Right renal cortex interstitium (tissue), 3 donors: ENCODE data around the gene FAM236A. TPM values are rescaled to one million over a fixed set of nuclear protein-coding genes. Genes with fewer than 3 reads are reported as not detected.
"Not testable (repeated sequence)": the region's sequence is repeated elsewhere in the genome, so short reads cannot be mapped to it uniquely, and the experiment has no call there.

Experiments
- DNase-seq, 3 donors: peaks; one replicate each; pipeline ENCODE4 v3.0.0-alpha.2; 2013; ENCODE audit warnings: low read depth in 3 of 3, low spot score in 2 of 3
- polyA plus RNA-seq, 3 donors: library from polyadenylated mRNA; unstranded; fragments of 120-200 nt; gene quantifications; one replicate each; pipeline ENCODE4 v1.2.1, GENCODE V29; 2013; ENCODE audit not compliant: insufficient read length in 3 of 3

Gene FAM236A
- polyA plus RNA-seq = not detected

DNA sequence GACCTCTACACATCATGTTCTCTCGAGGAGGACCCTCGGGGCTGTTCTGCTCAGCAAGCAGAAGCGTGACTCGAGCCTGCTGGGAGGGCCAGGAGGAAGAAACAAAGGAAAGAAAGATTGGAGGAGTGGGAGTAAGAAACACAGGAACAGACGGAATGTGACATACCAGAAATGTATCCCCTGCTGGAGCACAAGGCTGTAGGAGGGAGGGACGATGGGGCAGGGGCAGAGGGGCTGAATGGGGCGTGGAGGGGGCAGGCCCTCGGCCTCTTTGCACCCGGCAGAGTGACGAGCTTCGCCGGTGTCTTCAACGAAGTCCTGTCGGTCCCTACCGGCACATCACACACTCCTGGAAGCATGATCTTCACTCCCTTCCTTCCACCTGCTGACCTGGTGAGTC is at the start of gene FAM236A:
FAM236A (plus strand) TSS at position 301 of the 400 bp plus-strand sequence; CDS start at position 358, 57 bp downstream.
- DNase-seq = not testable (repeated sequence)

DNA sequence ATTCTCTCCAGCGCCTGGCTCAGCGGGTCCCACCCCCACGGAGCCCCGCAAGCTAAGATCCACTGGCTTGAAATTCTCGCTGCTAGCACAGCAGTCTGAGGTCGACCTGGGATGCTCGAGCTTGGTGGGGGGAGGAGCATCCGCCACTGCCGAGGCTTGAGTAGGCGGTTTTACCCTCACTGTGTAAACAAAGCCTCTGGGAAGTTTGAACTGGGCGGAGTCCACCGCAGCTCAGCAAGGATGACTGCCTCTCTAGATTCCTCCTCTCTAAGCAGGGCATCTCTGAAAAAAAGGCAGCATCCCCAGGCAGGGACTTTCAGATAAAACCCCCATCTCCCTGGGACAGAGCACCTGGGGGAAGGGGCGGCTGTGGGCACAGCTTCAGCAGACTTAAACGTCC is 48.3 kb upstream of the FAM236A start:
- DNase-seq = not testable (repeated sequence)

DNA sequence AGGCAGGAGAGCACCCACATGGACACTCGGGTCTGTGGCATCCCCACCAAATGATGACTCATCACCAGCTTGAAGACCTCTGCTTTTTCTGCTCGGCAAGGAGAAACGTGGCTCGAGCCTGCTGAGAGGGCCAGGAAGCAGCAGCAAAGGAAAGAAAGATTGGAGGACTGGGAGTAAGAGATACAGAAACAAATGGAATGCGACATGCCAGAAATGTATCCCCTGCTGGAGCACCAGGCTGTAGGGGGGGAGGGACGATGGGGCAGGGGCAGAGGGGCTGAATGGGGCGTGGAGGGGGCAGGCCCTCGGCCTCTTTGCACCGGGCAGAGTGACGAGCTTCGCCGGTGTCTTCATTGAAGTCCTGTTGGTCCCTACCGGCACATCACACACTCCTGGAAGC is 25.7 kb upstream of the FAM236A start, which contains the start of gene FAM236C:
FAM236C (plus strand) TSS at position 301 of the 400 bp plus-strand sequence. CDS start 100 bp downstream, outside the sequence.
- DNase-seq = not testable (repeated sequence)

DNA sequence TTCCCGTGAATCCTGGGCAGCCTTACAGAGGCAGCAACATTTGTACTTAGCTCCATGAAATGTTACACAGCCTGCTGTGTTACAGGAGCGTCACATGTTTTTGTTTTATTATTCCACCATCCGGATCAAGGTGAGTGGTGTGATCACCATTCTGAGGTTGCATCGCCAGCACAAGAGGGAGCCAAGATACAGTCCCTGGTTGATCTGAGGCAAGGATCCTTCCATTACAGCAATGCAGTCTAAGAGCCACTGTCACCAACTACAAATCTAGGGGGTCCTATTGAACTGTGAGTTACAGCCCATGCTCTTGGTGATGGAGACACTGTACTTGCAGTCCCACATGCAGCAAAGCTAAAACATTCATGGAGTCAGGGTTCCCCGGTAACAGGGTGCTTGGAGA is 21.9 kb upstream of the FAM236A start:
- DNase-seq = not testable (repeated sequence)

DNA sequence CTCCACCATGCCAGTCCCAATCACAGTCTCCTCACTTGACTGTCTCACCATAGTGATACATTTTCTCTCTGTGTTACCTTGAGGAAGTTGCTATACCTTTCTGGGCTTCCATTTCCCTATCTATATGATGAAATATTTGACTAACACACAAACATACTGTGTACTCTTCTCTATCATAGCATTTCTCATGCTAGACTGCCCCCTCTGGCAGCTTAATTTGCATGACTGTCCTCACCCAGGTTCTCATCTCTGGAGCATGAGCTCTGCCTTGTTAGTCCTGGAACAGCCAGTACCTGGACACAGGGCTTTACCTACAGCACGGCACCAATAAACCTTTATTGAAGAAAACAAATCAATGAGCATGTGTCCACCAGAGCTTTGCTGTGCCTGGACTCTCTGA is 5.7 kb upstream of the FAM236A start:
- DNase-seq = not testable (repeated sequence)

DNA sequence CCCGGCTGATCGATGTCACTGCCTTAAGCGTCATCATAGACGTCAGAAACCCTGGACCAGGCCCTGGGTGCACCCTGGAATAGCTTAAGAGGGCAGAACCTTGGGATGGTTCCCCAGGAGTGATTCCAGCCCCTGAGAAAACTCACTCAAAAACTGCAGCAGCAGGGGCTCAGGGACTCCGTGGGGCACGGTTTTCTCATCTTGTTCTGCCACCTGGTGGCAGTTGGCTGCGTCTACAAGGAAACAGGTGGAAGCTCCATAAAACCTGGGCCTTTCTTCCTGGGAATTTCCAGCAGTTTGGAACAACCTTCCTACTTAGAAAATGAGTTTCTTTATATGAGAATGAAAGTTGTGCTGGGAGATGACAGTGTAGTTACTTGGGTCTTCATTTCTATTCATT is 1.6 kb upstream of the FAM236A start:
- DNase-seq = not testable (repeated sequence)

DNA sequence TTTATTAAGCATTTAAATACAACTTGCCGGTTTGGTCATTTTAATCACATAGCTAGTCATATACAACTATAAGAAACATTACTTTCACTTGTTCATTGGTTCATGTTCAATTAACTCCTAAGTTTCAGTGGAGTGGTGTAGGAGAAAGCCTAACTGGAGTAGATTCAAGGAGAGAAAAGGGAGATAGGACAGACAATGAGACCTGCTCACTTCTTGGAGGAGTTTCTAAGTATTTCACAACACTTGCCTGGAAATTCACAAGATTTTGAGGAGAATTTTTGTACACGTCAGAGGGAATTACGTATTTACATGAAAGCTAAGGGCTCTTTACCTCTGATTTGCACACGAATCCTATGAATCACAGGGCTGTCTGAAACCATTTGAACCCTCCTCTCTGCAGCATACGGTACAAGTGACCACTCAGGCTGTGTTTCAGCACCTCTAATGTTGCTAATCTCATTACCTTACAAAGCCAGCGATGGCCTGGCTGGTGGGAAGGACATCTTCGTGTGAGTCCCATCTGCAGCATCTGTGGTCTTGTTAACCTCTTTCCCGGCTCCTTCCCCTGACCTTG is 1.0 kb upstream of the FAM236A start:
- not testable (repeated sequence) for DNase-seq

DNA sequence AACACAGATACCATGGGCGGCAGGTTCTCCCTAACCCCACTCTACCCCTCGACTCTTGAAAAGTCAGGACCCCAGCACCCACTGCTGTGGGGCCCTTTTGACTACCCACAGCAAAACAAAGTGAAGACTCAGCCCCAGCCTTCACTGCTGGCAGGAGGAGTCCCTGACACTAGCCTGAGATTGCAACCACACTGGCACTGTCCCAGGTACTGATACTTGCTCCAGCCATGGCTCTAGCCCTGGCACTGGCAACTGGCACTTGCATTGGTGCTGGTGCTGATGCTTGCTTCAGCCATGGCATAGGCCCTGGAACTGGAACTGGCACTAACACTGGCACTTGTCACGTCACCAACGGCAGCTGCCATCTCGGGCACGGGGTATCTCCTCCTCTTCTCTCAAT is 4.3 kb downstream of the FAM236A start:
- DNase-seq = not testable (repeated sequence)

DNA sequence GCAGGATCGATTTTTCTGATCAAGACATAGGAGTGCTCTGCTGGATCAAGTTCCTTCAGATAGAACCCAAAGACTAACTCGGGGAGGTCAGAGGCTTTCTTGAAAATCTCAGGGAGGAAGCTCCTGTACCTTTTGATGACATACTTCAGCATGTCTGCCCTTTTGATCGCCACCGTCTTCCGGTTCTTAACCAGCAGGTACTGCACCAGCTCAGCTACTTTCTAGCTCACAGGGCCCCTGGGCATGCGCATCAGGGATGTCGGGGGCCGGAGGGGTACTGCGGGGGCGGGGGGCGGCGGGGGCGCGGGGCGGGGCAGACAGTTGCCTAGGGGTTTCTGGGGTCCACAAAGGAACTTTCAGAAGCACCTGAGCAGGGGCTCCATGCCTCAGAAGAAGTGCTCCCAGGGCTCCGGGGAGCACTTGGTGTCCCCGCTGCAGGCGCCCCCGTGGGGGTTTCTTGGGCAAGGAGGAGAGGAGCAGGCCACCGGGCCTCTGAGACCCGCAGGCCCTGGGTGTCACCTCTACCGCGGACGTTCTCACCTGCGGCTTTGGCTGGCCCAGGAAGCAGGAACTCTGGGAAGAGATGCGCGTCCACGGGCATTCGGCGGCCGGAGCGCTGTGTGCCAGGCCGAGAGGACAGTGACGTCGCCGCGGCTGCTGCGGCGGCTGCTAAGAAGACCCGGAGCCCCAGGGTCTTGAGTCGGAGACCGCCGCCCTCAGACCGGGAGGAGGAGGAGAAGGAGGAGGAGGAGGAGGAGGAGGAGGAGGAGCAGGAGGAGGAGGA is 5.2 kb downstream of the FAM236A start:
- DNase-seq = not testable (repeated sequence)

DNA sequence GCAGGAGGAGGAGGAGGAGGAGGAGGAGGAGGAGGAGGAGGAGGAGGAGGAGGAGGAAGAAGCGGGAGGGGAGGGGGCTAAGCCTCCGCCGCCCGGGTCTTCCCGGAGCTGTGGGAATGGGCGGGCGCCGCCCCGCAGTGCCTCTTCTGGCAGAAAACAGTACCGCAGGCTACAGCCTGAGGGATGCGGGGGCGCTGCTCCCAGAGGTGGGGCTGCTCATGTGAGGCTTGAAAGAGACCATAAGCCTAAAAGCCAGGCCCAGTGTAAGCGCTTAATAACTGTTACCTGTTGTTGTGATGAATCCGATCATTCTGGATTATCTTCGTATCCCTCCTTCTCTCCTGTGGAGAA is 5.8 kb downstream of the FAM236A start, which contains the start of gene DMRTC1:
DMRTC1 (minus strand) TSS at position 19 of the 351 bp plus-strand sequence. CDS start 68,143 bp downstream, outside the sequence.
- not testable (repeated sequence) for DNase-seq

DNA sequence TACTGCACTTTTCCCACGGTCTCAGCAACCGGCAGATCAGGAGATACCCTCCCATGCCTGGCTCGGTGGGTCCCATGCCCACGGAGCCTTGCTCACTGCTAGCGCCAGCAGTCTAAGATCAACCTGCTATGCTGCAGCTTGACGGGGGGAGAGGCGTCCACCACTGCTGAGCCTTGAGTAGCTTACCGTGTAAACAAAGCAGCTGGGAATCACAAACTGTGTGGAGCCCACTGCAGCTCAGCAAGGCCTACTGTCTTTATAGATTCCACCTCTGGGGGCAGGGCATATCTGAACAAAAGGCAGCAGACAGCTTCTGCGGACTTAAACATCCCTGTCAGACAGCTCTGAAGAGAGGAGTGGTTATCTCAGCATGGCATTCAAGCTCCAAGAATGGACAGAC is 22.0 kb downstream of the FAM236A start:
- DNase-seq = not testable (repeated sequence)

DNA sequence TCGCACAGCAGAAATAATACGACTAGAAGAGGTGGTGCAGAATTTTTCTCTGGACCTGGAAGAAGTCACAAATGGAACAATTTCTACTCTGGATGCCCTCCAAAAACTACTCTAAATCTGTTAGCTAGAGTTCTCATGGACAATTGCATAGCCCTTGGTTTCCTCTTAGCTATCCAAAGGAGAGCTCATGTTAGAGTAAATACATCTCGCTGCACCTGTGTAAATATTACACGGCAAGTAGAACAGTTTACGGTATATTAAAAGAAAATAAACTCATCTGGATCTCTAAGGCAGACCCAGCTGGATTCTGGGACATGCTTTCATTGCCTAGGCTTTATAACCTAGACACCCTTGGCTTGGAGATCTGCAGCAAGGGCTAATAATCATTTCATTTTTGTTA is 33.9 kb downstream of the FAM236A start:
- not testable (repeated sequence) for DNase-seq

DNA sequence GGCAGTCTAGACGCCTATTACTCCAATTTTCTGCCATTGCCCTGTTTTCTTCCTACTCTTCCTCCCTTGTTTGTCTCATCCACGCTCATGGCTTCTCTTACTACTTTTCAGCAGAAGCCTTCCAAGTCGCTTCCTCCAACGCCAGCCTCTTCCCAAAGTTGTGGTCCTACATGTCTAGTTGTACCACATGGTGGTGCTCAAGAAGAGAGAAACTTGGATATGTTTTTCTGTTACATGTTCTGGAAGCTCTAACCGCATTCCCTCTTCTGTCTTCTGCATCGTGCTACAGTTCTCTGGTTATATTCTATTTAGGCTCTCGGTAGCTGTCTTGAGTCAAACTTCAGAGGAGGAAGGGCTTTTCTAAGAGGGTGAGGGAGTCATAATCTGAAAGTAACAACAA is 36.9 kb downstream of the FAM236A start:
- not testable (repeated sequence) for DNase-seq

DNA sequence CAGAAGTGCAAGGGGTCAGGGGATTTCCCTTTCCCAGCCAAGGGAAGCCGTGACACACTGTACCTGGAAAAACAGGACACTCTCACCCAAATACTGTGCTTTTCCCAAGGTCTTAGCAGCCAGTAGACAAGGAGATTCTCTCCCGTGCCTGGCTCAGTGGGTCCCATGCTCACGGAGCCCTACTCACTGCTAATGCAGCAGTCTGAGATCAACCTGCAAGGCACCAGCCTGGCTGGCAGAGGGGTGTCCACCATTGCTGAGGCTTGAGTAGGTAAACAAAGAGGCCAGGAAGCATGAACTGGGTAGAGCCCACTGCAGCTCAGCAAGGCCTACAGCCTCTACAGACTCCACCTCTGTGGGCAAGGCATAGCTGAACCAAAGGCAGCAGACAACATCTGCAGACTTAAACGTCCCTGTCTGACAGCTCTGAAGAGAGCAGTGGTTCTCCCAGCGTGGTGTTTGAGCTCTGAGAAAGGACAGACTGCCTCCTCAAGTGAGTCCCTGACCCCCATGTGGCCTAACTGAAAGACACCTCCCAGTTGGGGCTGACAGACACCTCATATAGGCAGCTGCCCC is 43.0 kb downstream of the FAM236A start:
- not testable (repeated sequence) for DNase-seq

Other genes starting within 250 kb of the FAM236A start
- 1 to 10 TPM; 5.0 to 6.1 (median 5.6) TPM for gene PHKA1, start 223.9 kb upstream of the FAM236A start, polyA plus RNA-seq
- 1 to 10 TPM; 3.8 to 4.6 (median 4.1) TPM for gene DMRTC1B, start 161.3 kb upstream of the FAM236A start, polyA plus RNA-seq
- gene FAM236B, start 155.5 kb upstream of the FAM236A start, polyA plus RNA-seq = not detected
- gene FAM236D, start 130.0 kb upstream of the FAM236A start, polyA plus RNA-seq = not detected
- gene FAM236C, start 25.6 kb upstream of the FAM236A start, polyA plus RNA-seq = not detected
- gene DMRTC1, start 5.6 kb downstream of the FAM236A start, polyA plus RNA-seq = under 1 TPM in 2 of 3 donors, not detected in 1; 0.33 to 0.46 TPM
- not detected for gene PABPC1L2B, start 64.7 kb downstream of the FAM236A start, polyA plus RNA-seq
- gene PABPC1L2A, start 141.3 kb downstream of the FAM236A start, polyA plus RNA-seq = not detected